H1 (cell line): Measurements from ENCODE around the gene TSPEAR. TPM values are rescaled to one million over a fixed set of nuclear protein-coding genes. Genes with fewer than 3 reads are reported as not detected.

ENCODE experiments used
- CTCF ChIA-PET: fragments of 300-600 bp; sonication (Branson Sonifier 250); formaldehyde crosslinking; loops from one replicate; lab custom pipeline; 2021; ENCODE audit not compliant: partially characterized antibody; lab: Charles Lee
- POLR2A ChIA-PET: fragments of 300-600 bp; sonication (Branson Sonifier 250); formaldehyde crosslinking; loops from one replicate; lab custom pipeline; 2021; ENCODE audit warnings: inconsistent platforms; ENCODE audit not compliant: partially characterized antibody; lab: Charles Lee
- DNase-seq, 2 experiments: peaks; one replicate each; pipeline versions ENCODE4 v3.0.0 to v3.0.0-alpha.2; 2010 to 2022; ENCODE audit warnings: low spot score in 2 of 2, low read depth in 1 of 2, mixed read lengths in 1 of 2
- FAIRE-seq: peaks from 2 replicates; lab custom pipeline; 2011; peaks lifted over from hg19 to GRCh38; lab: Jason Lieb, UNC
- H2AFZ ChIP-seq: 2 replicates; pipeline ENCODE4 v1.8.1; 2012; ENCODE audit warnings: low read length, inconsistent platforms
- H2AK5ac ChIP-seq: 2 replicates; pipeline ENCODE4 v1.6.1; 2013; ENCODE audit warnings: low read depth, low read length
- H2BK120ac ChIP-seq: replicated peaks from 2 replicates; pipeline ENCODE3; 2013; ENCODE audit warnings: low read depth, low read length, inconsistent platforms
- H2BK12ac ChIP-seq: 2 replicates; pipeline ENCODE4 v1.6.1; 2013; ENCODE audit warnings: low read depth, low read length
- H2BK15ac ChIP-seq: 2 replicates; pipeline ENCODE4 v1.6.1; 2013; ENCODE audit warnings: low read length
- H2BK20ac ChIP-seq: 2 replicates; pipeline ENCODE4 v1.6.1; 2013; ENCODE audit warnings: low read length
- H2BK5ac ChIP-seq: 2 replicates; pipeline ENCODE4 v1.6.1; 2013; ENCODE audit warnings: low read depth, low read length
- H3K14ac ChIP-seq: 2 replicates; pipeline ENCODE4 v1.6.1; 2013; ENCODE audit warnings: inconsistent platforms; ENCODE audit not compliant: insufficient read length
- H3K18ac ChIP-seq: 2 replicates; pipeline ENCODE4 v1.6.1; 2013; ENCODE audit warnings: low read length; ENCODE audit errors: extremely low read depth
- H3K23ac ChIP-seq: 2 replicates; pipeline ENCODE4 v1.6.1; 2013; ENCODE audit warnings: inconsistent platforms; ENCODE audit not compliant: insufficient read length
- H3K23me2 ChIP-seq: 2 replicates; pipeline ENCODE4 v1.6.1; 2013; ENCODE audit warnings: low read depth, low read length
- H3K27ac ChIP-seq: 2 replicates; pipeline ENCODE4 v1.6.1; 2011; ENCODE audit warnings: low read depth, low read length, inconsistent platforms
- H3K27me3 ChIP-seq, 4 experiments: replicated peaks in 1 of 4; 1 replicate in 1 of 4; 2 replicates in 3 of 4; pipeline versions ENCODE4 v1.6.1 to v1.8.1; 2011 to 2013; ENCODE audit warnings: low read length in 3 of 4, mild to moderate bottlenecking in 3 of 4, inconsistent platforms in 2 of 4, mixed read lengths in 2 of 4, moderate library complexity in 1 of 4; ENCODE audit not compliant: control insufficient read depth in 3 of 4, insufficient read depth in 3 of 4; ENCODE audit errors: extremely low read depth in 1 of 4
- H3K36me3 ChIP-seq, 4 experiments: 2 replicates each; pipeline versions ENCODE4 v1.6.1 to v1.8.1; 2011 to 2013; ENCODE audit warnings: mild to moderate bottlenecking in 4 of 4, low read length in 3 of 4, moderate library complexity in 2 of 4, control low read depth in 1 of 4, inconsistent platforms in 1 of 4; ENCODE audit not compliant: insufficient read depth in 4 of 4, control insufficient read depth in 2 of 4
- H3K4ac ChIP-seq: replicated peaks from 2 replicates; pipeline ENCODE3; 2013; ENCODE audit warnings: low read length, low read depth, mixed read lengths, inconsistent platforms; ENCODE audit not compliant: insufficient read length
- H3K4me1 ChIP-seq, 4 experiments: replicated peaks in 1 of 4; 1 replicate in 1 of 4; 2 replicates in 3 of 4; pipeline versions ENCODE4 v1.6.1 to v1.8.1; 2011 to 2013; ENCODE audit warnings: low read length in 3 of 4, inconsistent platforms in 2 of 4, mixed read lengths in 1 of 4; ENCODE audit not compliant: insufficient read depth in 4 of 4, control insufficient read depth in 3 of 4
- H3K4me2 ChIP-seq, 2 experiments: 2 replicates each; pipeline versions ENCODE4 v1.6.1 to v1.8.1; 2011 to 2013; ENCODE audit warnings: low read depth in 2 of 2, low read length in 2 of 2, control low read depth in 1 of 2, inconsistent platforms in 1 of 2, mild to moderate bottlenecking in 1 of 2; ENCODE audit not compliant: insufficient read depth in 1 of 2
- H3K4me3 ChIP-seq, 4 experiments: fragments of 200-600, 300-600 bp in 1 of 4; sonication (generic), shearing (Covaris generic), sonication (Bioruptor Twin) in 1 of 4; 2 replicates each; pipeline versions ENCODE4 v1.5.1 to v1.8.1; 2011 to 2016; ENCODE audit warnings: low read length in 4 of 4, low read depth in 3 of 4, control low read depth in 2 of 4, inconsistent platforms in 2 of 4, mild to moderate bottlenecking in 2 of 4, mixed read lengths in 1 of 4, moderate library complexity in 1 of 4; ENCODE audit not compliant: insufficient read depth in 2 of 4; ENCODE audit errors: extremely low read depth in 1 of 4
- H3K56ac ChIP-seq: replicated peaks from 2 replicates; pipeline ENCODE3; 2013; ENCODE audit warnings: low read depth, mild to moderate bottlenecking, mixed read lengths, low read length, inconsistent platforms; ENCODE audit not compliant: insufficient read length
- H3K79me1 ChIP-seq: 2 replicates; pipeline ENCODE4 v1.6.1; 2013; ENCODE audit warnings: low read depth, low read length, control low read depth
- H3K79me2 ChIP-seq, 2 experiments: 2 replicates each; pipeline versions ENCODE4 v1.6.1 to v1.8.1; 2012 to 2013; ENCODE audit warnings: low read length in 2 of 2, mild to moderate bottlenecking in 2 of 2, inconsistent platforms in 1 of 2; ENCODE audit not compliant: insufficient read depth in 2 of 2, control insufficient read depth in 1 of 2
- H3K9ac ChIP-seq, 4 experiments: replicated peaks in 1 of 4; 1 replicate in 1 of 4; 2 replicates in 3 of 4; pipeline versions ENCODE4 v1.6.1 to v1.8.1; 2011 to 2013; ENCODE audit warnings: low read depth in 3 of 4, low read length in 3 of 4, control low read depth in 2 of 4, mild to moderate bottlenecking in 2 of 4, moderate library complexity in 2 of 4, inconsistent platforms in 1 of 4; ENCODE audit errors: extremely low read depth in 1 of 4
- H3K9me3 ChIP-seq, 2 experiments: 2 replicates each; pipeline versions ENCODE4 v1.6.1 to v1.8.1; 2012 to 2013; ENCODE audit warnings: mild to moderate bottlenecking in 2 of 2, moderate library complexity in 2 of 2, control low read depth in 1 of 2, inconsistent platforms in 1 of 2, low read depth in 1 of 2, low read length in 1 of 2, mixed read lengths in 1 of 2; ENCODE audit not compliant: insufficient read depth in 2 of 2
- H4K20me1 ChIP-seq, 2 experiments: replicated peaks in 1 of 2; 2 replicates each; pipeline versions ENCODE3 to v1.8.1; 2011 to 2013; ENCODE audit warnings: inconsistent platforms in 2 of 2, low read length in 2 of 2, mild to moderate bottlenecking in 1 of 2; ENCODE audit not compliant: insufficient read depth in 2 of 2, control insufficient read depth in 1 of 2
- H4K5ac ChIP-seq: 2 replicates; pipeline ENCODE4 v1.6.1; 2013; ENCODE audit warnings: low read length, low read depth, mixed read lengths, inconsistent platforms; ENCODE audit not compliant: insufficient read length
- H4K8ac ChIP-seq: 2 replicates; pipeline ENCODE4 v1.8.0; 2013; ENCODE audit warnings: mild to moderate bottlenecking, moderate library complexity, low read length, inconsistent platforms; ENCODE audit not compliant: insufficient read depth; ENCODE audit errors: extremely low read depth
- H4K91ac ChIP-seq: replicated peaks from 2 replicates; pipeline ENCODE3; 2013; ENCODE audit warnings: low read length, mixed read lengths, inconsistent platforms; ENCODE audit not compliant: insufficient read length
- ASH2L ChIP-seq: fragments of 200-600, 300-600 bp; sonication (generic); IDR thresholded peaks from one replicate; pipeline ENCODE4 v1.7.1; 2017; ENCODE audit warnings: low read length
- BACH1 ChIP-seq: IDR thresholded peaks from 2 replicates; pipeline ENCODE4 v1.6.1; 2012; ENCODE audit warnings: low read length, improper control_type of control experiment
- CREB1 ChIP-seq: IDR thresholded peaks from 2 replicates; pipeline ENCODE4 v1.6.1; 2012; ENCODE audit warnings: inconsistent platforms
- CTBP2 ChIP-seq: IDR thresholded peaks from 2 replicates; pipeline ENCODE4 v1.7.0; 2011; ENCODE audit warnings: borderline replicate concordance, mild to moderate bottlenecking, moderate library complexity, mixed read lengths, low read length; ENCODE audit not compliant: insufficient read depth, insufficient read length
- POU5F1 ChIP-seq: IDR thresholded peaks from 2 replicates; pipeline ENCODE4 v1.6.1; 2011; ENCODE audit warnings: low read depth, mild to moderate bottlenecking, low read length, moderate library complexity
- RXRA ChIP-seq: IDR thresholded peaks from 2 replicates; pipeline ENCODE4 v1.6.1; 2011; ENCODE audit warnings: low read depth, mild to moderate bottlenecking, low read length, moderate library complexity; ENCODE audit not compliant: insufficient read depth
- SIN3A ChIP-seq, 2 experiments: IDR thresholded peaks in 1 of 2; conservative IDR thresholded peaks in 1 of 2; 2 replicates each; pipeline ENCODE4 v1.6.1; 2011 to 2012; ENCODE audit warnings: low read length in 2 of 2, improper control_type of control experiment in 1 of 2, low read depth in 1 of 2, mild to moderate bottlenecking in 1 of 2
- SIRT6 ChIP-seq: IDR thresholded peaks from one replicate; pipeline ENCODE4 v1.7.1; 2012; ENCODE audit warnings: low read length, inconsistent platforms
- SP2 ChIP-seq: IDR thresholded peaks from 2 replicates; pipeline ENCODE4 v1.6.1; 2012; ENCODE audit warnings: mild to moderate bottlenecking, low read length, inconsistent platforms
- TEAD4 ChIP-seq: IDR thresholded peaks from 2 replicates; pipeline ENCODE4 v1.6.1; 2012; ENCODE audit warnings: low read depth, low read length, inconsistent platforms, mixed read lengths
- WGBS, 2 experiments: shearing (Covaris generic) in 1 of 2; methylation state at CpG; one replicate each; pipeline versions ENCODE4 v1.1.6 to v1.1.7; 2013 to 2015; ENCODE audit warnings: low lambda C conversion rate in 2 of 2, mixed read lengths in 2 of 2, inconsistent platforms in 1 of 2, low coverage in 1 of 2, missing lambda C conversion rate in 1 of 2; ENCODE audit not compliant: insufficient replicate concordance in 2 of 2, insufficient coverage in 1 of 2, insufficient read length in 1 of 2; ENCODE audit errors: extremely low coverage in 1 of 2, missing lambda C conversion rate in 1 of 2; 5-methylcytosine and 5-hydroxymethylcytosine counted together
- polyA plus RNA-seq, 7 experiments: library from polyadenylated mRNA; depleted of rRNA in 3 of 7; stranded (reverse) in 5 of 7; unstranded in 2 of 7; fragments of >200 nt in 5 of 7; fragments of 200-250 nt in 2 of 7; gene quantifications; 1 replicate in 5 of 7; 2 replicates in 1 of 7; 4 replicates in 1 of 7; pipeline versions ENCODE4 v1.2.1 to v1.2.3, GENCODE V29; 2011 to 2013; ENCODE audit warnings: missing spikeins in 2 of 7, mixed read lengths in 2 of 7
- total RNA-seq: library from RNA; stranded (reverse); fragmentation: NEBNext Ultra II Directional; extraction: Animal tissue kit (Norgen Biotek cat#: 25700); gene quantifications from 2 replicates; pipeline ENCODE4 v1.2.1, GENCODE V29; 2021
- TF ChIP-seq, protein P1 (sequence below): IDR thresholded peaks from 2 replicates; pipeline ENCODE4 v1.6.1; 2011; ENCODE audit warnings: low read length, improper control_type of control experiment
- TF ChIP-seq, protein P2 (sequence below): IDR thresholded peaks from 2 replicates; pipeline ENCODE4 v1.6.1; 2011; ENCODE audit warnings: low read depth, mild to moderate bottlenecking, low read length; ENCODE audit not compliant: insufficient read depth

The TSPEAR gene
- total and polyA plus RNA-seq, 2 of the 8 experiments (the other 6 are each of a cell fraction or from before 2014, with no cell fraction given): 0.58 to 0.89 TPM

DNA sequence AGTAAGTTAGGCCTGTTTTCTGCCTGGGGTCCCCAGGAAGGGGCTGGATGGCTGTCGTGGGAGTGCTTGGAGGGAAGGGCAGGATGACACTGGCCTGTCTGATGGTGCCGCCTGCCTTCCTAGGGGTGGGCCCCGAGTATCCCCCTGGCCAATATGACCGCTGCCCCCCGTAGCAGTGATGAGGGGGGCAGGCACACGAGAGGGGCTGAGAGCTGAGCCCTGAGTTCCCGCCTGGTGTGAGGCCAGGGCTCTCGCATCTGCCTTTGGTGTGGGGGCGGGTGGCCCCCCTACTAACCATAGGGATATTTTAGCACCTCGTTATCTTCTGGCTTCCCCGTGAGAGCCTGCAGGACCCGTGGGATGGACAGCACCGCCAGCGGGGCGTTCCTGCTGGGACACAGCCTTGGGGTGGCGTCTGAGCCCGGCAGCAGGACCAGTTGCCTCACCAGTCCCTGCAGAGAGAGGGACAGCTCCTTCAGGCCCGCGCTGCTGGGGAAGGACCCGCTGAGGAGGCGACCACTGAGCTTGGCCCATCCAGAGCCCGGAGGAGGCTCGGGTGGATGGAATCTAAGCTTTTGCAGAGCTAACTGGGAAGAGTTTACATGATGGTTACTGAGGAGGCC is 181.8 kb downstream of the TSPEAR start:
- H4K5ac ChIP-seq: no peak overlapping the region
- no peak overlapping the region for H3K4me3 ChIP-seq
- ChIA-PET CTCF (interaction anchor here (1.2 to 1.7 kb wide), 4 partner anchors 9 to 264 kb away, joined by 3 to 5 read pairs (median 4); no protein-coding TSS in a partner anchor), POLR2A (no interaction called here)
- H3K23me2 ChIP-seq: peaks cover 6% of the 10 kb centered on the region; the same call in 1 of the 2 replicates
- no peak overlapping the region for H4K91ac ChIP-seq
- H4K8ac ChIP-seq: no peak overlapping the region
- H2BK120ac ChIP-seq: no peak overlapping the region
- H3K9me3 ChIP-seq: 0 out of 4 replicates have a peak, but pooled peaks cover 0 to 2% of the 10 kb centered on the region in 2 experiments
- H2BK5ac ChIP-seq: no peak overlapping the region
- no peak overlapping the region for H2BK15ac ChIP-seq
- no peak overlapping the region for H3K4ac ChIP-seq
- H2AK5ac ChIP-seq: no peak overlapping the region
- peaks cover 0 to 3% (median 0%) of the 10 kb centered on the region in 4 experiments; a peak in 1 of 7 replicates for H3K27me3 ChIP-seq
- no peak overlapping the region for H3K4me2 ChIP-seq
- no peak overlapping the region for H2BK20ac ChIP-seq
- H3K4me1 ChIP-seq: peaks cover 0 to 3% (median 0%) of the 10 kb centered on the region in 4 experiments; a peak in 1 of 7 replicates
- peaks cover 0 to 2% of the 10 kb centered on the region in 2 experiments for H4K20me1 ChIP-seq
- no peak overlapping the region for H3K56ac ChIP-seq
- H3K79me1 ChIP-seq: no peaks in the 10 kb centered on the region
- H3K18ac ChIP-seq: no peak overlapping the region
- no peaks in the 10 kb centered on the region for H3K36me3 ChIP-seq
- H2AFZ ChIP-seq: no peak overlapping the region
- H3K79me2 ChIP-seq: no peaks in the 10 kb centered on the region
- DNase-seq (no peak), FAIRE-seq (no peak)
- H3K23ac ChIP-seq: no peak overlapping the region
- no peak overlapping the region for H3K14ac ChIP-seq
- 90% methylated on average over 19 of the region's 23 CpGs; no CpG with 5 or more reads in 1 of the 2 experiments for WGBS, 2 experiments
- H2BK12ac ChIP-seq: no peak overlapping the region
- H3K27ac ChIP-seq: no peak overlapping the region
- no peak overlapping the region for H3K9ac ChIP-seq
- no peak for TF ChIP-seq ASH2L
- TF ChIP-seq, protein P1, sequence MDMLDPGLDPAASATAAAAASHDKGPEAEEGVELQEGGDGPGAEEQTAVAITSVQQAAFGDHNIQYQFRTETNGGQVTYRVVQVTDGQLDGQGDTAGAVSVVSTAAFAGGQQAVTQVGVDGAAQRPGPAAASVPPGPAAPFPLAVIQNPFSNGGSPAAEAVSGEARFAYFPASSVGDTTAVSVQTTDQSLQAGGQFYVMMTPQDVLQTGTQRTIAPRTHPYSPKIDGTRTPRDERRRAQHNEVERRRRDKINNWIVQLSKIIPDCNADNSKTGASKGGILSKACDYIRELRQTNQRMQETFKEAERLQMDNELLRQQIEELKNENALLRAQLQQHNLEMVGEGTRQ: no peak
- TF ChIP-seq SIN3A (conservative IDR thresholded peaks at IDR 0.05 in 1 of 2, IDR thresholded peaks at IDR 0.05 in 1 of 2; ENCODE audit: low read depth in 1 of 2, low read length in 2 of 2): no peak
- TF ChIP-seq TEAD4: no peak
- TF ChIP-seq RXRA: no peak
- no peak for TF ChIP-seq BACH1
- TF ChIP-seq CREB1: no peak
- no peak for TF ChIP-seq CTBP2
- no peak for TF ChIP-seq SIRT6
- no peak for TF ChIP-seq POU5F1
- TF ChIP-seq, protein P2, sequence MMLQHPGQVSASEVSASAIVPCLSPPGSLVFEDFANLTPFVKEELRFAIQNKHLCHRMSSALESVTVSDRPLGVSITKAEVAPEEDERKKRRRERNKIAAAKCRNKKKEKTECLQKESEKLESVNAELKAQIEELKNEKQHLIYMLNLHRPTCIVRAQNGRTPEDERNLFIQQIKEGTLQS: no peak
- TF ChIP-seq SP2: no peak
